Subcutaneous adipose tissue (tissue), 4 donors: ENCODE results near the gene CACNB1. TPM values are rescaled to one million over a fixed set of nuclear protein-coding genes. Genes with fewer than 3 reads are reported as not detected.

Source experiments
- total RNA-seq, 4 donors: library from RNA; depleted of rRNA; stranded (reverse); fragments of >200 nt; gene quantifications; one replicate each; pipeline ENCODE4 v1.1.0, GENCODE V29; 2016
- TF ChIP-seq, protein P1 (sequence below): fragments of 450-650 bp; IDR thresholded peaks from one replicate; pipeline ENCODE4 v1.5.1; 2016; ENCODE audit warnings: low read depth, mild to moderate bottlenecking, control low read depth, antibody characterized with exemption, moderate library complexity

The CACNB1 gene
- total RNA-seq, 4 donors from 2014 or later: 2.6 to 7.3 (median 5.8) TPM

DNA sequence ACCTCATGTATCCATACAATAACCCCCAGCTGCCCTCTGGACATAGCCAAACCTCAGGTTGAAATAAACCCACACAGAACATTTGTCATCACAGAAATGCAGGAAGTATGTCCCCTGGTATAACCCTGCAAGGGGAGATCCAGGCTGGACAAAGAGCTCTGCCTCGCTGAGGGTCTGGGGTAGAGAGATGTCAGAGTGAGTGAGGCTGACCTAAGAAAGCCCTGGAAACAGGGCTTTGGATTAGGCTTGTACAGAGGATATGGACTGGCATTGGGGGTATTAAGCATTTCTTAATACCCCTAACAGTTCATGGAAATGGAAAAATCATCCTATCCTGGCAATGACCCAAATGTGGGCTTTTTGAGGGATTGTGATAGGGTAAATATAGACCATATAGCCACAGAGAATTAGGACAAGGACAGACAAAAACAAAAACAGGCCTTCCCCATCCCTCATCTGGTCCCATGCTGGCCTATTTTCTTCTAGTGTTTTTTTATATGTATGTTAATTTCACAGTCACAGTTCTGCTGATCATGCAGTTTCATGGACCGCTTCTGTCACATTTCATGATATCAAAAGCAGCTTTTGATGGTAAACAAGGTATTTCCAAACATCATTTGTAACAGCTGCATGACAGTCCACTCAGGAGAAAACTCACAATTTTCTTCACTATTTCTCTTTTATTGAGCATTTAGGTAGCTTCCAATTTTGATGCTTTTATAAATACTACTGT is 72.2 kb downstream of the CACNB1 start:
- TF ChIP-seq, protein P1, sequence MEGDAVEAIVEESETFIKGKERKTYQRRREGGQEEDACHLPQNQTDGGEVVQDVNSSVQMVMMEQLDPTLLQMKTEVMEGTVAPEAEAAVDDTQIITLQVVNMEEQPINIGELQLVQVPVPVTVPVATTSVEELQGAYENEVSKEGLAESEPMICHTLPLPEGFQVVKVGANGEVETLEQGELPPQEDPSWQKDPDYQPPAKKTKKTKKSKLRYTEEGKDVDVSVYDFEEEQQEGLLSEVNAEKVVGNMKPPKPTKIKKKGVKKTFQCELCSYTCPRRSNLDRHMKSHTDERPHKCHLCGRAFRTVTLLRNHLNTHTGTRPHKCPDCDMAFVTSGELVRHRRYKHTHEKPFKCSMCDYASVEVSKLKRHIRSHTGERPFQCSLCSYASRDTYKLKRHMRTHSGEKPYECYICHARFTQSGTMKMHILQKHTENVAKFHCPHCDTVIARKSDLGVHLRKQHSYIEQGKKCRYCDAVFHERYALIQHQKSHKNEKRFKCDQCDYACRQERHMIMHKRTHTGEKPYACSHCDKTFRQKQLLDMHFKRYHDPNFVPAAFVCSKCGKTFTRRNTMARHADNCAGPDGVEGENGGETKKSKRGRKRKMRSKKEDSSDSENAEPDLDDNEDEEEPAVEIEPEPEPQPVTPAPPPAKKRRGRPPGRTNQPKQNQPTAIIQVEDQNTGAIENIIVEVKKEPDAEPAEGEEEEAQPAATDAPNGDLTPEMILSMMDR: no peak

DNA sequence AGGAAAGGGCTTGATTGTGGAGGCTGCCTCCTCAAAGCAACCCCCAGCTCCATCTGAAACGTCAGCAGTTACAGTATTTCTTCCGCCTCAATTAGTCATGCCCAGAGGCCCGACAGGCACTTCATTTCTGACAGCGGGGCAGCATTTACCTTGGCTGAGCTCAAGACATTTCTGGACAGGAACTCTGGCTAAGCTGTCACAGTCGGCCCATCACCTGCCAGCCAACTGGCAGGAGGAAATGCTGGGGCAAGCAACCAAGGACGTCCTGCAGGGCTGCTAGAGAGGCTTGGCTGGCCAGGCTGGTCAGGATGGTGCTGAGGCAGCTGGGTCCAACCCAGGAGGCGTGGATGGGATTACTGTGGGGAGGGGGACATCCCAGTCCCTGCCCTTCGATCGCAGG is 73.8 kb downstream of the CACNB1 start:
- TF ChIP-seq, protein P1: no peak

Other genes starting within 250 kb of the CACNB1 start
- under 1 TPM in 1 of 4 donors, not detected in 3; 0.17 TPM for gene FBXO47, start 230.3 kb downstream of the CACNB1 start, total RNA-seq
- gene PLXDC1, start 46.0 kb downstream of the CACNB1 start, total RNA-seq: 10 to 100 TPM in 1 of 4 donors, 1 to 10 TPM in 3; 1.7 to 13.3 (median 5.6) TPM
- gene ARL5C, start 31.5 kb downstream of the CACNB1 start, total RNA-seq: not detected
- gene RPL19, start 2.6 kb upstream of the CACNB1 start, total RNA-seq: 1,000 to 10,000 TPM; 2,570 to 3,363 (median 3,072) TPM
- gene STAC2, start 28.3 kb upstream of the CACNB1 start, total RNA-seq: under 1 TPM in 1 of 4 donors, not detected in 3; 0.85 TPM
- gene FBXL20, start 204.0 kb upstream of the CACNB1 start, total RNA-seq: 10 to 100 TPM; 20.2 to 29.8 (median 25.6) TPM